H1 (cell line): Measurements from ENCODE around the gene PDIA2. TPM values are rescaled to one million over a fixed set of nuclear protein-coding genes. Genes with fewer than 3 reads are reported as not detected.

ENCODE experiments used
- CTCF ChIA-PET: fragments of 300-600 bp; sonication (Branson Sonifier 250); formaldehyde crosslinking; loops from one replicate; lab custom pipeline; 2021; ENCODE audit not compliant: partially characterized antibody; lab: Charles Lee
- POLR2A ChIA-PET: fragments of 300-600 bp; sonication (Branson Sonifier 250); formaldehyde crosslinking; loops from one replicate; lab custom pipeline; 2021; ENCODE audit warnings: inconsistent platforms; ENCODE audit not compliant: partially characterized antibody; lab: Charles Lee
- DNase-seq, 2 experiments: peaks; one replicate each; pipeline versions ENCODE4 v3.0.0 to v3.0.0-alpha.2; 2010 to 2022; ENCODE audit warnings: low spot score in 2 of 2, low read depth in 1 of 2, mixed read lengths in 1 of 2
- FAIRE-seq: peaks from 2 replicates; lab custom pipeline; 2011; peaks lifted over from hg19 to GRCh38; lab: Jason Lieb, UNC
- H2AFZ ChIP-seq: 2 replicates; pipeline ENCODE4 v1.8.1; 2012; ENCODE audit warnings: low read length, inconsistent platforms
- H2AK5ac ChIP-seq: 2 replicates; pipeline ENCODE4 v1.6.1; 2013; ENCODE audit warnings: low read depth, low read length
- H2BK120ac ChIP-seq: replicated peaks from 2 replicates; pipeline ENCODE3; 2013; ENCODE audit warnings: low read depth, low read length, inconsistent platforms
- H2BK12ac ChIP-seq: 2 replicates; pipeline ENCODE4 v1.6.1; 2013; ENCODE audit warnings: low read depth, low read length
- H2BK15ac ChIP-seq: 2 replicates; pipeline ENCODE4 v1.6.1; 2013; ENCODE audit warnings: low read length
- H2BK20ac ChIP-seq: 2 replicates; pipeline ENCODE4 v1.6.1; 2013; ENCODE audit warnings: low read length
- H2BK5ac ChIP-seq: 2 replicates; pipeline ENCODE4 v1.6.1; 2013; ENCODE audit warnings: low read depth, low read length
- H3K14ac ChIP-seq: 2 replicates; pipeline ENCODE4 v1.6.1; 2013; ENCODE audit warnings: inconsistent platforms; ENCODE audit not compliant: insufficient read length
- H3K18ac ChIP-seq: 2 replicates; pipeline ENCODE4 v1.6.1; 2013; ENCODE audit warnings: low read length; ENCODE audit errors: extremely low read depth
- H3K23ac ChIP-seq: 2 replicates; pipeline ENCODE4 v1.6.1; 2013; ENCODE audit warnings: inconsistent platforms; ENCODE audit not compliant: insufficient read length
- H3K23me2 ChIP-seq: 2 replicates; pipeline ENCODE4 v1.6.1; 2013; ENCODE audit warnings: low read depth, low read length
- H3K27ac ChIP-seq: 2 replicates; pipeline ENCODE4 v1.6.1; 2011; ENCODE audit warnings: low read depth, low read length, inconsistent platforms
- H3K27me3 ChIP-seq, 4 experiments: replicated peaks in 1 of 4; 1 replicate in 1 of 4; 2 replicates in 3 of 4; pipeline versions ENCODE4 v1.6.1 to v1.8.1; 2011 to 2013; ENCODE audit warnings: low read length in 3 of 4, mild to moderate bottlenecking in 3 of 4, inconsistent platforms in 2 of 4, mixed read lengths in 2 of 4, moderate library complexity in 1 of 4; ENCODE audit not compliant: control insufficient read depth in 3 of 4, insufficient read depth in 3 of 4; ENCODE audit errors: extremely low read depth in 1 of 4
- H3K36me3 ChIP-seq, 4 experiments: 2 replicates each; pipeline versions ENCODE4 v1.6.1 to v1.8.1; 2011 to 2013; ENCODE audit warnings: mild to moderate bottlenecking in 4 of 4, low read length in 3 of 4, moderate library complexity in 2 of 4, control low read depth in 1 of 4, inconsistent platforms in 1 of 4; ENCODE audit not compliant: insufficient read depth in 4 of 4, control insufficient read depth in 2 of 4
- H3K4ac ChIP-seq: replicated peaks from 2 replicates; pipeline ENCODE3; 2013; ENCODE audit warnings: low read length, low read depth, mixed read lengths, inconsistent platforms; ENCODE audit not compliant: insufficient read length
- H3K4me1 ChIP-seq, 4 experiments: replicated peaks in 1 of 4; 1 replicate in 1 of 4; 2 replicates in 3 of 4; pipeline versions ENCODE4 v1.6.1 to v1.8.1; 2011 to 2013; ENCODE audit warnings: low read length in 3 of 4, inconsistent platforms in 2 of 4, mixed read lengths in 1 of 4; ENCODE audit not compliant: insufficient read depth in 4 of 4, control insufficient read depth in 3 of 4
- H3K4me2 ChIP-seq, 2 experiments: 2 replicates each; pipeline versions ENCODE4 v1.6.1 to v1.8.1; 2011 to 2013; ENCODE audit warnings: low read depth in 2 of 2, low read length in 2 of 2, control low read depth in 1 of 2, inconsistent platforms in 1 of 2, mild to moderate bottlenecking in 1 of 2; ENCODE audit not compliant: insufficient read depth in 1 of 2
- H3K4me3 ChIP-seq, 4 experiments: fragments of 200-600, 300-600 bp in 1 of 4; sonication (generic), shearing (Covaris generic), sonication (Bioruptor Twin) in 1 of 4; 2 replicates each; pipeline versions ENCODE4 v1.5.1 to v1.8.1; 2011 to 2016; ENCODE audit warnings: low read length in 4 of 4, low read depth in 3 of 4, control low read depth in 2 of 4, inconsistent platforms in 2 of 4, mild to moderate bottlenecking in 2 of 4, mixed read lengths in 1 of 4, moderate library complexity in 1 of 4; ENCODE audit not compliant: insufficient read depth in 2 of 4; ENCODE audit errors: extremely low read depth in 1 of 4
- H3K56ac ChIP-seq: replicated peaks from 2 replicates; pipeline ENCODE3; 2013; ENCODE audit warnings: low read depth, mild to moderate bottlenecking, mixed read lengths, low read length, inconsistent platforms; ENCODE audit not compliant: insufficient read length
- H3K79me1 ChIP-seq: 2 replicates; pipeline ENCODE4 v1.6.1; 2013; ENCODE audit warnings: low read depth, low read length, control low read depth
- H3K79me2 ChIP-seq, 2 experiments: 2 replicates each; pipeline versions ENCODE4 v1.6.1 to v1.8.1; 2012 to 2013; ENCODE audit warnings: low read length in 2 of 2, mild to moderate bottlenecking in 2 of 2, inconsistent platforms in 1 of 2; ENCODE audit not compliant: insufficient read depth in 2 of 2, control insufficient read depth in 1 of 2
- H3K9ac ChIP-seq, 4 experiments: replicated peaks in 1 of 4; 1 replicate in 1 of 4; 2 replicates in 3 of 4; pipeline versions ENCODE4 v1.6.1 to v1.8.1; 2011 to 2013; ENCODE audit warnings: low read depth in 3 of 4, low read length in 3 of 4, control low read depth in 2 of 4, mild to moderate bottlenecking in 2 of 4, moderate library complexity in 2 of 4, inconsistent platforms in 1 of 4; ENCODE audit errors: extremely low read depth in 1 of 4
- H3K9me3 ChIP-seq, 2 experiments: 2 replicates each; pipeline versions ENCODE4 v1.6.1 to v1.8.1; 2012 to 2013; ENCODE audit warnings: mild to moderate bottlenecking in 2 of 2, moderate library complexity in 2 of 2, control low read depth in 1 of 2, inconsistent platforms in 1 of 2, low read depth in 1 of 2, low read length in 1 of 2, mixed read lengths in 1 of 2; ENCODE audit not compliant: insufficient read depth in 2 of 2
- H4K20me1 ChIP-seq, 2 experiments: replicated peaks in 1 of 2; 2 replicates each; pipeline versions ENCODE3 to v1.8.1; 2011 to 2013; ENCODE audit warnings: inconsistent platforms in 2 of 2, low read length in 2 of 2, mild to moderate bottlenecking in 1 of 2; ENCODE audit not compliant: insufficient read depth in 2 of 2, control insufficient read depth in 1 of 2
- H4K5ac ChIP-seq: 2 replicates; pipeline ENCODE4 v1.6.1; 2013; ENCODE audit warnings: low read length, low read depth, mixed read lengths, inconsistent platforms; ENCODE audit not compliant: insufficient read length
- H4K8ac ChIP-seq: 2 replicates; pipeline ENCODE4 v1.8.0; 2013; ENCODE audit warnings: mild to moderate bottlenecking, moderate library complexity, low read length, inconsistent platforms; ENCODE audit not compliant: insufficient read depth; ENCODE audit errors: extremely low read depth
- H4K91ac ChIP-seq: replicated peaks from 2 replicates; pipeline ENCODE3; 2013; ENCODE audit warnings: low read length, mixed read lengths, inconsistent platforms; ENCODE audit not compliant: insufficient read length
- CHD1 ChIP-seq: IDR thresholded peaks from 2 replicates; pipeline ENCODE4 v1.6.1; 2012; ENCODE audit warnings: low read depth, low read length, improper control_type of control experiment
- GABPA ChIP-seq: IDR thresholded peaks from 2 replicates; pipeline ENCODE4 v1.6.1; 2011; ENCODE audit warnings: mild to moderate bottlenecking, low read length, moderate library complexity, borderline replicate concordance; ENCODE audit not compliant: insufficient read depth
- HDAC2 ChIP-seq, 2 experiments: fragments of 300-600 bp in 1 of 2; sonication (generic) in 1 of 2; IDR thresholded peaks; 2 replicates each; pipeline ENCODE4 v1.6.1; 2011 to 2012; ENCODE audit warnings: low read depth in 2 of 2, low read length in 2 of 2, mild to moderate bottlenecking in 2 of 2, moderate library complexity in 2 of 2, borderline replicate concordance in 1 of 2, inconsistent platforms in 1 of 2
- JUN ChIP-seq: IDR thresholded peaks from 2 replicates; pipeline ENCODE4 v1.6.1; 2011; ENCODE audit warnings: low read depth, mild to moderate bottlenecking, improper control_type of control experiment, low read length
- KDM4A ChIP-seq: IDR thresholded peaks from one replicate; pipeline ENCODE4 v1.7.1; 2012; ENCODE audit warnings: low read depth, mild to moderate bottlenecking, moderate library complexity, low read length, inconsistent platforms; ENCODE audit not compliant: severe bottlenecking
- RXRA ChIP-seq: IDR thresholded peaks from 2 replicates; pipeline ENCODE4 v1.6.1; 2011; ENCODE audit warnings: low read depth, mild to moderate bottlenecking, low read length, moderate library complexity; ENCODE audit not compliant: insufficient read depth
- SIN3A ChIP-seq, 2 experiments: IDR thresholded peaks in 1 of 2; conservative IDR thresholded peaks in 1 of 2; 2 replicates each; pipeline ENCODE4 v1.6.1; 2011 to 2012; ENCODE audit warnings: low read length in 2 of 2, improper control_type of control experiment in 1 of 2, low read depth in 1 of 2, mild to moderate bottlenecking in 1 of 2
- SIX5 ChIP-seq: IDR thresholded peaks from 2 replicates; pipeline ENCODE4 v1.6.1; 2011; ENCODE audit warnings: mild to moderate bottlenecking, low read depth, low read length
- SP4 ChIP-seq: IDR thresholded peaks from 2 replicates; pipeline ENCODE4 v1.6.1; 2012; ENCODE audit warnings: low read length, inconsistent platforms
- TAF1 ChIP-seq: IDR thresholded peaks from 2 replicates; pipeline ENCODE4 v1.6.1; 2011; ENCODE audit warnings: mild to moderate bottlenecking, low read depth, low read length
- ZNF274 ChIP-seq: IDR thresholded peaks from 2 replicates; pipeline ENCODE4 v1.7.0; 2012; ENCODE audit warnings: low read length, borderline replicate concordance; ENCODE audit errors: extremely low read depth
- WGBS, 2 experiments: shearing (Covaris generic) in 1 of 2; methylation state at CpG; one replicate each; pipeline versions ENCODE4 v1.1.6 to v1.1.7; 2013 to 2015; ENCODE audit warnings: low lambda C conversion rate in 2 of 2, mixed read lengths in 2 of 2, inconsistent platforms in 1 of 2, low coverage in 1 of 2, missing lambda C conversion rate in 1 of 2; ENCODE audit not compliant: insufficient replicate concordance in 2 of 2, insufficient coverage in 1 of 2, insufficient read length in 1 of 2; ENCODE audit errors: extremely low coverage in 1 of 2, missing lambda C conversion rate in 1 of 2; 5-methylcytosine and 5-hydroxymethylcytosine counted together
- polyA plus RNA-seq, 7 experiments: library from polyadenylated mRNA; depleted of rRNA in 3 of 7; stranded (reverse) in 5 of 7; unstranded in 2 of 7; fragments of >200 nt in 5 of 7; fragments of 200-250 nt in 2 of 7; gene quantifications; 1 replicate in 5 of 7; 2 replicates in 1 of 7; 4 replicates in 1 of 7; pipeline versions ENCODE4 v1.2.1 to v1.2.3, GENCODE V29; 2011 to 2013; ENCODE audit warnings: missing spikeins in 2 of 7, mixed read lengths in 2 of 7
- total RNA-seq: library from RNA; stranded (reverse); fragmentation: NEBNext Ultra II Directional; extraction: Animal tissue kit (Norgen Biotek cat#: 25700); gene quantifications from 2 replicates; pipeline ENCODE4 v1.2.1, GENCODE V29; 2021

PDIA2 gene
- total and polyA plus RNA-seq, 2 of the 8 experiments (the other 6 are each of a cell fraction or from before 2014, with no cell fraction given): 0.34 to 0.50 TPM

GRCh38 chr16:272633-273546 is 10.1 kb upstream of the PDIA2 start:
- H3K27me3 ChIP-seq: peaks cover 7 to 26% (median 22%) of the 10 kb centered on the region in 4 experiments; a peak in 6 of 7 replicates
- TF ChIP-seq TAF1 (no peak), KDM4A (no peak), SIN3A (conservative IDR thresholded peaks at IDR 0.05 in 1 of 2, IDR thresholded peaks at IDR 0.05 in 1 of 2; ENCODE audit: low read depth in 1 of 2, low read length in 2 of 2) (no peak), JUN (no peak), SP4 (no peak), SIX5 (no peak), CHD1 (no peak), RXRA (no peak), ZNF274 (no peak), GABPA (no peak), HDAC2 (IDR thresholded peaks at IDR 0.05; ENCODE audit: borderline replicate concordance in 1 of 2, low read depth in 2 of 2, low read length in 2 of 2) (no peak)

More at GRCh38 chr16:272633-273546, 10.1 kb upstream of the PDIA2 start:
- Histone ChIP-seq H2BK15ac (no peak overlapping the region), H3K4me3 (no peak overlapping the region), H4K5ac (no peak overlapping the region), H2AK5ac (no peak overlapping the region), H2BK12ac (no peak overlapping the region), H4K20me1 (peaks cover 0 to 4% of the 10 kb centered on the region in 2 experiments), H3K14ac (no peak overlapping the region), H3K9ac (no peak overlapping the region), H3K4ac (no peak overlapping the region), H4K8ac (no peak overlapping the region), H3K4me2 (no peak overlapping the region), H2BK5ac (no peak overlapping the region), H3K18ac (no peak overlapping the region), H3K56ac (no peak overlapping the region), H2BK120ac (no peak overlapping the region), H3K23ac (no peak overlapping the region), H4K91ac (no peak overlapping the region), H3K9me3 (no peaks in the 10 kb centered on the region), H2BK20ac (no peak overlapping the region), H3K4me1 (peaks cover 0 to 6% (median 4%) of the 10 kb centered on the region in 4 experiments; a peak in 4 of 7 replicates), H2AFZ (no peak overlapping the region), H3K23me2 (peaks cover 5% of the 10 kb centered on the region; the same call in 1 of the 2 replicates), H3K27ac (no peak overlapping the region), H3K36me3 (no peaks in the 10 kb centered on the region), H3K79me1 (no peaks in the 10 kb centered on the region), H3K79me2 (no peaks in the 10 kb centered on the region)
- DNase-seq (no peak), FAIRE-seq (no peak)
- WGBS, 2 experiments: 91% methylated on average over 27 of the region's 36 CpGs; no CpG with 5 or more reads in 1 of the 2 experiments
- ChIA-PET CTCF (interaction anchor here (1.2 kb wide), 1 partner anchor 207 kb away, joined by 3 read pairs; no protein-coding TSS in a partner anchor), POLR2A (interaction anchor here (0.9 kb wide), 1 partner anchor 43 kb away, joined by 4 read pairs; the partner anchor contains the start of gene LUC7L)
